DND-41 (cell line): ENCODE measurements around the gene MAGI1.

Experiments used
- EZH2 ChIP-seq: IDR thresholded peaks from 3 replicates; pipeline ENCODE4 v1.6.1; 2012; ENCODE audit warnings: borderline replicate concordance, low read depth, mild to moderate bottlenecking, moderate library complexity, low read length, inconsistent platforms; ENCODE audit not compliant: severe bottlenecking
- TF ChIP-seq, protein P1 (sequence below): IDR thresholded peaks from 2 replicates; pipeline ENCODE4 v1.5.1; 2012; ENCODE audit warnings: borderline replicate concordance, low read length, moderate library complexity, mild to moderate bottlenecking; ENCODE audit not compliant: poor library complexity, severe bottlenecking; ENCODE audit errors: extremely low read depth

DNA sequence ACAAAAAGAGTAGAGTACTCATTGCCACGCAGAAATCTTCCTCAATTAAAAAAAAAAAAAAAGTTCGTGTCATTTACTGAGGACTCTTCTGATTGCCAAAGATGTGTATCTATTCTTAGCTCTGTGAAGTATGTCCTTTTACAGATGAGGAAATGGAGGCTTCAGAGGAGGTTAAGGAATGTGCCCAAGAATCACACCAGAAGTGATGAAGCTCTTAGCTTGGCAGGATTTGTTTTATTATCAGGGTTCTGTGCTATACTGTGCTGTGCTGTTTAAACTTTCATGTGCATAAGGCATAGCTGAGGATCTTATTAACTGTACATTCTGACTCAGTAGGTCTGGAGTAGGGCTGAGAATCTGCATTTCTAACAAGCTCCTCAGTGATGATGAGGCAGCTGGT is 685.8 kb downstream of the MAGI1 start:
- TF ChIP-seq, protein P1, sequence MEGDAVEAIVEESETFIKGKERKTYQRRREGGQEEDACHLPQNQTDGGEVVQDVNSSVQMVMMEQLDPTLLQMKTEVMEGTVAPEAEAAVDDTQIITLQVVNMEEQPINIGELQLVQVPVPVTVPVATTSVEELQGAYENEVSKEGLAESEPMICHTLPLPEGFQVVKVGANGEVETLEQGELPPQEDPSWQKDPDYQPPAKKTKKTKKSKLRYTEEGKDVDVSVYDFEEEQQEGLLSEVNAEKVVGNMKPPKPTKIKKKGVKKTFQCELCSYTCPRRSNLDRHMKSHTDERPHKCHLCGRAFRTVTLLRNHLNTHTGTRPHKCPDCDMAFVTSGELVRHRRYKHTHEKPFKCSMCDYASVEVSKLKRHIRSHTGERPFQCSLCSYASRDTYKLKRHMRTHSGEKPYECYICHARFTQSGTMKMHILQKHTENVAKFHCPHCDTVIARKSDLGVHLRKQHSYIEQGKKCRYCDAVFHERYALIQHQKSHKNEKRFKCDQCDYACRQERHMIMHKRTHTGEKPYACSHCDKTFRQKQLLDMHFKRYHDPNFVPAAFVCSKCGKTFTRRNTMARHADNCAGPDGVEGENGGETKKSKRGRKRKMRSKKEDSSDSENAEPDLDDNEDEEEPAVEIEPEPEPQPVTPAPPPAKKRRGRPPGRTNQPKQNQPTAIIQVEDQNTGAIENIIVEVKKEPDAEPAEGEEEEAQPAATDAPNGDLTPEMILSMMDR, result no peak
- no peak for TF ChIP-seq EZH2
